Psoas muscle (tissue), 8 donors: ENCODE results near the gene TMEM9. TPM values are rescaled to one million over a fixed set of nuclear protein-coding genes. Genes with fewer than 3 reads are reported as not detected.
A peak's percentile ranks its signal among the peaks of the same experiment; 100 is the strongest.

Source experiments
- ATAC-seq, 4 donors: fragments of 200-7000 bp; cut with Tn5 transposase; one replicate each; pipeline ENCODE4 v1.9.1; 2020; ENCODE audit warnings: moderate library complexity in 3 of 4, mild to moderate bottlenecking in 2 of 4
- DNase-seq, 2 donors: peaks; one replicate each; pipeline ENCODE4 v3.0.0-alpha.2; 2020
- H3K27ac ChIP-seq: fragments of 200-600 bp; one replicate; pipeline ENCODE4 v1.8.0; 2022
- H3K27me3 ChIP-seq, 3 donors: fragments of 200-600 bp in 1 of 3; one replicate each; pipeline versions ENCODE4 v1.6.1 to v1.8.0; 2013 to 2022; ENCODE audit warnings: low read length in 2 of 3, mild to moderate bottlenecking in 2 of 3, moderate library complexity in 1 of 3; ENCODE audit not compliant: insufficient read depth in 3 of 3
- H3K36me3 ChIP-seq, 2 donors: fragments of 200-600 bp in 1 of 2; one replicate each; pipeline versions ENCODE4 v1.6.1 to v1.8.0; 2013 to 2022; ENCODE audit warnings: low read depth in 1 of 2, mild to moderate bottlenecking in 1 of 2, moderate library complexity in 1 of 2; ENCODE audit not compliant: insufficient read depth in 1 of 2
- H3K4me1 ChIP-seq: fragments of 200-600 bp; one replicate; pipeline ENCODE4 v1.8.0; 2022
- H3K4me3 ChIP-seq: fragments of 200-600 bp; one replicate; pipeline ENCODE4 v1.8.0; 2022; ENCODE audit warnings: mild to moderate bottlenecking
- H3K9me3 ChIP-seq: fragments of 200-600 bp; one replicate; pipeline ENCODE4 v1.8.0; 2022
- WGBS, 3 donors: extraction: QIAGEN DNeasy Blood & Tissue Kit; methylation state at CpG; one replicate each; pipeline versions ENCODE4 v1.1.6 to v1.1.7; 2013; 5-methylcytosine and 5-hydroxymethylcytosine counted together
- intact Hi-C, 2 donors: fragments of 100-400 bp; cut with DNase I; formaldehyde crosslinking; loops; one replicate each; pipeline versions ENCODE4 v1.11.0 to v1.14.2; 2022
- polyA plus RNA-seq, 3 donors: library from polyadenylated mRNA; stranded (reverse); fragments of 200-250 nt; gene quantifications; one replicate each; pipeline ENCODE4 v1.2.3, GENCODE V29; 2013
- total RNA-seq, 4 donors: library from RNA; stranded (reverse); fragmentation: NEBNext Ultra II Directional in 2 of 4; extraction: Animal tissue kit (Norgen Biotek cat#: 25700) in 2 of 4; gene quantifications; one replicate each; pipeline versions ENCODE4 v1.2.1 to v1.2.4, GENCODE V29; 2021 to 2023
- TF ChIP-seq, protein P1 (sequence below): fragments of 200-600 bp; IDR thresholded peaks from one replicate; pipeline ENCODE4 v1.8.0; 2022; ENCODE audit warnings: antibody characterized with exemption
- donor health status: healthy with polysubstance abuse.
- donor health status: DM: no; HTN: no; CAD: no; lungs with moderate emphysema.
- donor health status: Bipolar disorder and iron deficiency.
- donor health status: healthy.
- donor health status: DM: yes; HTN: yes; CAD: no.
- donor health status: DM: no; HTN: no; CAD: no.
- donor health status: DM: no; HTN: no; CAD: no.
- donor health status: DM: yes; HTN: yes; CAD: no.

TMEM9 gene
- total and polyA plus RNA-seq, 7 donors, result 7.2 to 46.3 (median 23.4) TPM

DNA sequence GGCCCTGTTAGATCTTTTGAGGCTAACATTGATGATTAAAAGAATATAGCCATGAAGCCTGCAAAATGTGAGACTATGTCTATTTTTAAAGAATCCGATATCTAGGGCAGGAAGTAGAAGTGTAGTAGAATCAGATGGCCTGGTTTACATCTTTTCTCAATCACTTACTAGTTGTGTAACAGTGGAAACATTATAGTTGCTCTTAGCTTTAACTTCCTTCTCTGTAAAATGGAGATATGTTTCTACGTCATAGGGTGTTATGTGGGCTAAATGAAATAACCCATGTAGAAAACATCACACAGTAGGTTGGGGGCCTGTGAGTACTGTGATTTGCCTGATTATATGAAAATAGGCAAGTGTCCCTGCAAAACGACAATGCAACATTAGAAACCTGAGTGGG, 31.9 kb upstream of the TMEM9 start:
- Histone ChIP-seq H3K4me3 (no peak overlapping the region), H3K9me3 (no peaks in the 10 kb centered on the region), H3K27ac (peak overlapping the region; percentile 78), H3K36me3 (no peaks in the 10 kb centered on the region), H3K4me1 (peaks cover 42% of the 10 kb centered on the region), H3K27me3 (no peaks in the 10 kb centered on the region)
- intact Hi-C loops, result loop anchor here in 1 of 2 donors (5.0 kb wide), 1 partner anchor 34 kb away; the partner anchor contains the start of gene TMEM9
- 84 to 95% (median 88%) methylated on average over 3 of the region's 3 CpGs for WGBS, 3 donors
- ATAC-seq, result no peak
- DNase-seq, result no peak
- TF ChIP-seq, protein P1, sequence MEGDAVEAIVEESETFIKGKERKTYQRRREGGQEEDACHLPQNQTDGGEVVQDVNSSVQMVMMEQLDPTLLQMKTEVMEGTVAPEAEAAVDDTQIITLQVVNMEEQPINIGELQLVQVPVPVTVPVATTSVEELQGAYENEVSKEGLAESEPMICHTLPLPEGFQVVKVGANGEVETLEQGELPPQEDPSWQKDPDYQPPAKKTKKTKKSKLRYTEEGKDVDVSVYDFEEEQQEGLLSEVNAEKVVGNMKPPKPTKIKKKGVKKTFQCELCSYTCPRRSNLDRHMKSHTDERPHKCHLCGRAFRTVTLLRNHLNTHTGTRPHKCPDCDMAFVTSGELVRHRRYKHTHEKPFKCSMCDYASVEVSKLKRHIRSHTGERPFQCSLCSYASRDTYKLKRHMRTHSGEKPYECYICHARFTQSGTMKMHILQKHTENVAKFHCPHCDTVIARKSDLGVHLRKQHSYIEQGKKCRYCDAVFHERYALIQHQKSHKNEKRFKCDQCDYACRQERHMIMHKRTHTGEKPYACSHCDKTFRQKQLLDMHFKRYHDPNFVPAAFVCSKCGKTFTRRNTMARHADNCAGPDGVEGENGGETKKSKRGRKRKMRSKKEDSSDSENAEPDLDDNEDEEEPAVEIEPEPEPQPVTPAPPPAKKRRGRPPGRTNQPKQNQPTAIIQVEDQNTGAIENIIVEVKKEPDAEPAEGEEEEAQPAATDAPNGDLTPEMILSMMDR, result no peak

DNA sequence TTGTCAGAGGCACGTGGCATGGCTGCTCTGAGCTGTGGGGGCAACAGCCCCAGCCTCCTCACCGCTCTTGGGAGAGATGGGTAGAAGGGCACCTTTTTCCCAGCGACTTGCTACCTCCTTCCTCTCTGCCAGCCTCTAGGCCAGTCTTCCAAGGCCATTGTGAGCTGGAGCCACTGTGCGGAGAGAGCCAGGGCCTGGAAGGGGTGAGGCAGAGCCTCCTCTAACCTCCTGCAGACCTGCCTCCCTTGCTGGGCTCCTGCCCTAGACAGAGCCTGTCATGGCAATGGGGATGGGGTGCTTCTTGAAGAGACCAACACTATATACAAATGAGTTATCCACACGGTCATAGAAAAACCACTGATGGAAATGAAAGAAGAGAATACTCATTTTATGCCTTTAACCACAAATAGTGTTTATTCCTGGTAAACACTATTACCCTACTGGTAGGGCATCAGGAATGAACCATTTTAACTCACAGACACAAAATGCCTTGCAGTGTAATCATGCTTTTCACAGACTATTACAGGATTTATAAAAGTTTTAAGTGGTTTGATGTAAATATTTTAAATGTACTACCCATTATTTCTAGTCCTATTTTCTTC, 31.4 kb upstream of the TMEM9 start:
- TF ChIP-seq, protein P1, result no peak
- Histone ChIP-seq H3K4me3 (no peak overlapping the region), H3K27ac (peak overlapping the region; percentile 78), H3K9me3 (no peaks in the 10 kb centered on the region), H3K36me3 (no peaks in the 10 kb centered on the region), H3K27me3 (no peaks in the 10 kb centered on the region), H3K4me1 (peaks cover 47% of the 10 kb centered on the region)
- ATAC-seq, result peak in 1 of 4 donors; percentile 2
- 91 to 94% (median 94%) methylated on average over 5 of the region's 5 CpGs for WGBS, 3 donors
- DNase-seq, result no peak
- intact Hi-C loops, result loop anchor here in 1 of 2 donors (5.0 kb wide), 1 partner anchor 33 kb away; the partner anchor contains the start of gene TMEM9

DNA sequence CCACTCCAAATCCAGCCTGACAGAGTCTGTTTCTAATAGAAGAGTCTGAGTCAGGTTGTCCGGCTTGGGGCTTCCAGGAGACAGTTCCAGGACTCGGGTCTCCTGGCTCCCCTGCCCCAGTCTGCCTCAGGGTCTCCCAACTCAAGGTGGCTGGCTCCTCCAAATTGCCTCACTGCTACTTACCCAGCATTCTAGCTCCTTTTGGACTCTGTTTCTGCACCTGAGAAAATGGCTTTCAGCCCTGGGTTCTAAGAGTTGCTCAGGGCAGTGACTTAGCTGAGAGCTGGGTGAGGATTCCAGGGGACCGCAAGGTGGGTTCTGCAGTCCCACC, 30.8 kb upstream of the TMEM9 start:
- WGBS, 3 donors, result 40 to 47% (median 45%) methylated on average over 3 of the region's 3 CpGs
- intact Hi-C loops, result loop anchor here in 1 of 2 donors (5.0 kb wide), 1 partner anchor 33 kb away; the partner anchor contains the start of gene TMEM9
- H3K27ac ChIP-seq, result peak overlapping the region; percentile 78
- DNase-seq (no peak), ATAC-seq (peak in 2 of 4 donors; percentile 4 to 20)
- H3K27me3 ChIP-seq, result no peaks in the 10 kb centered on the region
- TF ChIP-seq, protein P1, result peak; percentile 63
- no peaks in the 10 kb centered on the region for H3K36me3 ChIP-seq
- H3K4me3 ChIP-seq, result no peak overlapping the region
- H3K4me1 ChIP-seq, result peaks cover 50% of the 10 kb centered on the region
- no peaks in the 10 kb centered on the region for H3K9me3 ChIP-seq

DNA sequence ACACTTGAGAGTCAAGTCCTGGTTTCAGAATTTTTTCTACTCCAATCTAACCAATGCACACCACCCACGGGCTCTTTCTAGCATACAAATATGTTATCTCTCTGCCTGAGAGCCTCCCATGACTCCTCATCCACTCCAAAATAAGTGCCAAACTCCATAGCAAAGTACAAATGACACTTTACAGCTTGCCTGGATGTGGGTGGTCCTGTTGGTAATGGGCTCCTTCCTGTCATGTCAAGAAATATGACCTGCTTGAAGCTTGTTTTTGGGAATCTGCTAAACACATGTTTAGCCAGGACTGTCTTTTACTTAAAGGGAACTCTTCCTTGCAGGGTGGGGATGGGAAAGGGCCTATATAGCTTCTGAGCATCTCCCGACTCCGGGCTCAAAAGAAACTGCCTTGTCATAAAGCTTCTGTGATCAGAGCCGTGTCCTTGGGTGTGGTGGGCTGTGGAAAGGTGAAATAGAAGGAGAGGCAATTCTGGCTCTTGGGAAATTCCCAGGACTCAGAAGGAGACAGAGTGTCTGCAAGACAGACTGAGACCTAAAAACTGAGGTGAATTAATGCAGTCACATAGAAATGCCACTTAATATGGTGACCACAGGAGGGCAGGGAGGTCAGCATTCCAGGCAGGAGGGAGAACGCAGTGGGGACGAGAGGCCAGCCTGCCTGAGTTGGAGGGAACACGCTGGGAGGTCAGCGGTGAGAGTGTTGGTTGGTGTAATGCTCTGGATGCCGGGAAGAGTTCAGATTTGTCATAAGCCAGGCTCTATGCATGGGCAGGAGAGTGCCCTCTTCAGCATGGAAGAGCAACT, 30.2 kb upstream of the TMEM9 start:
- intact Hi-C loops, result loop anchor here in 1 of 2 donors (5.0 kb wide), 1 partner anchor 32 kb away; the partner anchor contains the start of gene TMEM9
- TF ChIP-seq, protein P1, result no peak

More for the DNA sequence above, 30.2 kb upstream of the TMEM9 start:
- peak; percentile 48 to 66 for DNase-seq
- Histone ChIP-seq H3K4me1 (peaks cover 50% of the 10 kb centered on the region), H3K9me3 (no peaks in the 10 kb centered on the region), H3K27ac (peak overlapping the region; percentile 78), H3K36me3 (no peaks in the 10 kb centered on the region), H3K4me3 (no peak overlapping the region), H3K27me3 (no peaks in the 10 kb centered on the region)
- WGBS, 3 donors, result 31 to 52% (median 40%) methylated on average over 9 of the region's 9 CpGs
- ATAC-seq, result peak; percentile 92 to 97 (median 94)
